Fibroblast of peridontal ligament (primary cell): ENCODE results near the gene SSTR4.
"Not testable (repeated sequence)": the region's sequence is repeated elsewhere in the genome, so short reads cannot be mapped to it uniquely, and the experiment has no call there.

Source experiments
- DNase-seq: peaks from one replicate; pipeline ENCODE4 v3.0.0-alpha.2; 2010; ENCODE audit errors: extremely low read depth

The SSTR4 gene, protein sequence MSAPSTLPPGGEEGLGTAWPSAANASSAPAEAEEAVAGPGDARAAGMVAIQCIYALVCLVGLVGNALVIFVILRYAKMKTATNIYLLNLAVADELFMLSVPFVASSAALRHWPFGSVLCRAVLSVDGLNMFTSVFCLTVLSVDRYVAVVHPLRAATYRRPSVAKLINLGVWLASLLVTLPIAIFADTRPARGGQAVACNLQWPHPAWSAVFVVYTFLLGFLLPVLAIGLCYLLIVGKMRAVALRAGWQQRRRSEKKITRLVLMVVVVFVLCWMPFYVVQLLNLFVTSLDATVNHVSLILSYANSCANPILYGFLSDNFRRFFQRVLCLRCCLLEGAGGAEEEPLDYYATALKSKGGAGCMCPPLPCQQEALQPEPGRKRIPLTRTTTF

GRCh38 chr20:23034721-23035671 lies at the start of gene SSTR4:
TSS of gene SSTR4 (plus strand) at chr20:23035312. CDS start at chr20:23035484, 172 bp downstream.
- DNase-seq, result no peak

- no peak for DNase-seq
These were observed 48.5 kb upstream of the SSTR4 start for GRCh38 chr20:22986601-22987000.

DNA sequence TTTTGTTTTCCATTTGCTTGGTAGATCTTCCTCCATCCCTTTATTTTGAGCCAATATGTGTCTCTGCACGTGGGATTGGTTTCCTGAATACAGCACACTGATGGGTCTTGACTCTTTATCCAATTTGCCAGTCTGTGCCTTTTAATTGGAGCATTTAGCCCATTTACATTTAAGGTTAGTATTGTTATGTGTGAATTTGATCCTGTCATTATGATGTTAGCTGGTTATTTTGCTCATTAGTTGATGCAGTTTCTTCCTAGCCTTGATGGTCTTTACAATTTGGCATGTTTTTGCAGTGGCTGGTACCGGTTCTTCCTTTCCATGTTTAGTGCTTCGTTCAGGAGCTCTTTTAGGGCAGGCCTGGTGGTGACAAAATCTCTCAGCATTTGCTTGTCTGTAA lies 43.7 kb upstream of the SSTR4 start:
- DNase-seq, result not testable (repeated sequence)

- DNase-seq, result no peak
These were observed 41.3 kb upstream of the SSTR4 start for GRCh38 chr20:22993823-22994222.

DNA sequence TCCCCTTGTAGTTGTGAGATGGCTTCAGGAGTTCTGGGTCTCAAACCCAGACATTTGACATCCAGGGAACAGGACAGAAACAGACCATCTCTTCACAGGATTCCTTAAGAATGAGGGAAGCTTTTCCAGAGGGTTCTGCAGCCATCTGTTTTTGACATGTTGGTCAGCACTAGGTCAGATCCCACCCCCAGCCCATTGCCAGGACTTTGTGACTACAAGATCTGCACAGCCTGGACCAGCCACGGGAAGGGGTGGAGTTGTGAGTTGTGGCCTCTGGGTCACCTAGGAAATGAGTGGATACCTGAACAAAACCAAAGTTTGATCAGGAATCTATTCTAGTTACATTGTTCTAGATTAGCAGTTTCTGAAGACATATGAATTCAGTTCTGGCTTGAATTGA lies 39.2 kb upstream of the SSTR4 start:
- DNase-seq, result no peak

DNA sequence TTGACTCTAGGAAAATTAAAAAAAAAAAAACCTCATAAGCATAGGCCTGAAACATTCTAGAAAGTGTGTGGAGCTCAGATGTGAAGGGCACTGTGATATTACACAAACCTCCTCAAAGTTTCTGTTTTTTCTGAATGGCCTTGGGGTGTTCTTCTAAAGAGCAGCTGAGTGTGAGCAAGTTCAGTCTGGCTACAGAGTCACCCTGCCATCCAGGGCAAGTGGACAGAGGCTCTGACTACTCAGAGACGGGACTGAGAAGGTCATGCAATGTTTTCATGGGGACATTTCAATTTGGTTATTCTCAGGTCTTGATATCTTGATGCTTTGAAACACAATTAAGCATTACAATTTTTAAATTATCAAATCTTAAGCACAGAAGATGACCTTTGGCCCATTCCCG lies 36.6 kb upstream of the SSTR4 start:
- no peak for DNase-seq

- no peak for DNase-seq
These were observed 35.4 kb upstream of the SSTR4 start for GRCh38 chr20:22999756-23000155.

- no peak for DNase-seq
These were observed 34.7 kb upstream of the SSTR4 start for GRCh38 chr20:23000232-23000947.

GRCh38 chr20:23002276-23002675 lies 32.8 kb upstream of the SSTR4 start:
- DNase-seq, result no peak

- DNase-seq, result no peak
These were observed 32.0 kb upstream of the SSTR4 start for GRCh38 chr20:23003077-23003635.

GRCh38 chr20:23003881-23004460 lies 31.1 kb upstream of the SSTR4 start:
- DNase-seq, result no peak

DNA sequence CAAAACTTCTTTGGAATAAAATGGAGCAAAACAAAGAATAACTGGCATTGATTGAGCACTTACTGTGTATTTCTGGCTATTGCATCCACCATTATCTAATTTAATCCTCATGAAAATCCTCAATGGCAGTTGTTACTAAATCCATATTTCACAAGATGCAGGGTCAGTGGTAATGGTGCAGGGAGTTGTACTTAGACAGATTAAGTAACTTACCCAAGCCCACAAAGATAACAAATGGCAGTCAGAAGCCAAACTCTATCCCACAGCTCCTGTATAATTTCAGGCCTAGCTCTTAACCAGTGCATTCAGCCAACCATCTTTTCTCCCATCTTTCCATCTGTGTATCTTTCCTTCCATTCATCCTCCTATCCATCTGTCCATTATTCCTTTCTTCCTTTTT lies 29.3 kb upstream of the SSTR4 start:
- no peak for DNase-seq

DNA sequence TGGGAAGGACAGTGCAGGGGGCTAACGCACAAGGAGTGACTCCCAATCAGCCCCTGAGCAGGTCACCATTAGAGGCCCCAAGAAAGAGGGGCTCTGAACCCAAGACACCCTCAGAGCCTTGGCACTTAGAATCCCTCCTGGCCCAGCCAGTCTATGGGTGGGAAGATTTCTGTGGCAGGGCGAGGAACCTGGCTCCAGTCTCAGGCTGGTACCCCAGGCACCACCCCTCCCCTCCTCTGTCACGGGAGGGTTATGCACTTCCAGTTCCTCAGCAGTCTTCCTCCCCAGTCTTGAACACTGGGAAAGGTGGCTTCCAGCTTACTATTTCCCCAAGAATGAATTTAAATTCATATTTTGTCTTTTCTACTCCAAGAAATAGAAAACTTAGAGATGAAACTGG lies 27.6 kb upstream of the SSTR4 start:
- DNase-seq, result no peak

- no peak for DNase-seq
These were observed 27.0 kb upstream of the SSTR4 start for GRCh38 chr20:23007886-23008655.

DNA sequence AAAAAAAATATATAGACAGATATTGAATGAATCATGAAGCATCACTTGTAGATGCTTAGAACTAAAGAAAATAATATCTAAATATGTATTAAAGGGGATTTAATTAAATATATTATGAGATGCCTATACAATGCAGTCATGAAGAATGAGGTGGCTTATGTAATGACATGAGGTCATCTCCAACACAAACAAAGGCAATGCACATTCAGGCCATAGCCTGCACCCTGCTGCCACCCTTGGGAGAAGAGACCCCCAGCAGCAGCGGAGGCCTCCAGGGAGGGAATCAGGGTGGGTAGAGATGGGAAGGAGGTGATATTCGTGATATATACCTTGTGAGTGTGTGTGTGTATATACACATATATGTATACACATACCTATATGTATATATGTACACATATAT lies 26.4 kb upstream of the SSTR4 start:
- no peak for DNase-seq

DNA sequence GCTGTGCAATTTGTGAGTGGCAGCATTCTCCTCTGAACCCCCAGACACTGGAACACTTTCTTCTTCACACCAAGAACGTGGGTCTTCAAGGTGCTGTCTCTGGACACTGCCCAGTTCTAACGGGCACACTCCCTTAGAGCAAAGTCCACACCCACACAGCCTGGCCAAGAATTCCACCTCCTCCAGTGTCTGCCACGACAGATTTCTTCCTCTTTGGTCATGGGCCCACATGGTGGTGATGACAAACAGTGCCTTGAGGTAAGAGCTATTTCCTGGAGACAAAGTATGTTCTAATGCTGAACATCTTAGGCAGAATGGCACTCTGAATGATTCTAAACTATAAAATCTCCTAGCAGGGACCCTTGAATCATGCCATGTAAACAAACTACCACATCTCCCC lies 25.5 kb upstream of the SSTR4 start:
- DNase-seq, result no peak

GRCh38 chr20:23010096-23010495 lies 25.0 kb upstream of the SSTR4 start:
- DNase-seq, result no peak

DNA sequence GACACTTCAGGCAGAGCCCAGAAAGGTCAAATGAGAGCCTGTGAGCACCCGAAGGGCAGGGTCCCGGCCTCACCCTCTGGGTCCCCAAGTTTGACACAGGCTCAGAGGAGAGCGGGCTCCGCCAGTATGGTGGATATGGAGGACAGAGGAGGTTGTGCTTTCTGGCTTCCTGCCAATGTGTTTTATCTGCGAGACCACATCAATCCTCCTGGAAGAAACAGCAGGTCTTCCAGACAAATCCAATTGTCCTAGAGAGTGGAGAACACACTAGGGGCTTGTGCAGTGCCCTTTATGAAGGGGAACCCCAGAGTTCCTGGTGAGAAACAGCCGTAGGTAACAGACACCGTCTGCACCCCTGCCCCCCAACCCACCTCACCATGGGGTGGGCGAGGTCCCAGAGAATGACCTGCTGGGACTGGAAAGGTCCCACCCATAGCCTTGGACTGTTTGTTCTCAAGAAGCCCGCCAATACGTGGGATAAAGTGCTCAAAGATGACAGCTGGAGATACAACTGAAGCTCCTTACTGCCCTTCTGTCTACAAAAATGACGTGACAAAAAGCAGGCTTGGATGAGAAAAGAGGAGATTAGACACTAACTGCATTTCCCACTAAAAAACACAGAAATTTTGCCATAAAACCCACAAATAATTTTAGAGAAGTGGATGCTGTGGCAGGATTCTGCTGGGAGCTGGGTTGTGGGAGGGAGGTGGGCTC lies 23.9 kb upstream of the SSTR4 start:
- no peak for DNase-seq

GRCh38 chr20:23013429-23013828 lies 21.7 kb upstream of the SSTR4 start:
- no peak for DNase-seq

DNA sequence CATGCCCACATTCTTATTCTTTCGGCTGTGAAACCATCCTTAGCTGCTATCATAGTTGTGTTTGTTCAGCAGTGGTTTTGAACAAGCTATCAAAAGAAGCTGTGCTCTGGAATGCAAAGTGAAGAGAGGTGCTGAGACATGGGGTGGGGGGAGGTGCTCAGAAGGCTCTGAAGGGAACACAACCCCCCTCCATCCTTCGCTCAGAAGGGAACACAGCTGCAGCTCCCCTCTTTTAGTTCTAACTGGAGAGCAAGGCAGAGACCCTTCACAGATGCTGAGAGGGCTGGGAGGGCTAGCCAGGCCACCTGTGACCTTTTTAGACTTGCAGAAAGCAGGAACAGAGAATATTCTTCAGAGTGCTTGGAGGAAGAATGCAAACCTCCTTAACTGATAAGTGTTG lies 17.6 kb upstream of the SSTR4 start:
- no peak for DNase-seq
